Loucy (cell line): ENCODE results near the gene GCH1.

Experiments used
- CTCF ChIP-seq: fragments of 200-600 bp; sonication (generic); conservative IDR thresholded peaks from 2 replicates; pipeline ENCODE4 v1.5.1; 2014; ENCODE audit warnings: mild to moderate bottlenecking, antibody characterized with exemption, low read length
- EZH2phosphoT487 ChIP-seq: fragments of 200-600 bp; IDR thresholded peaks from 2 replicates; pipeline ENCODE4 v1.6.1; 2018; ENCODE audit warnings: antibody characterized with exemption, mild to moderate bottlenecking, moderate library complexity, borderline replicate concordance

- TF ChIP-seq CTCF, result no peak
- TF ChIP-seq EZH2phosphoT487, result no peak
Measured at GRCh38 chr14:54933006-54933405, 30.4 kb upstream of the GCH1 start.
